Kidney (tissue), 14 donors: ENCODE results near the gene SLC39A1. TPM values are rescaled to one million over a fixed set of nuclear protein-coding genes. Genes with fewer than 3 reads are reported as not detected.

ENCODE experiments used
- DNase-seq, 5 donors: peaks; one replicate each; pipeline ENCODE4 v3.0.0-alpha.2; 2013 to 2020
- FAIRE-seq: peaks from 2 replicates; lab custom pipeline; 2012; peaks lifted over from hg19 to GRCh38; lab: Jason Lieb, UNC
- H3K27ac ChIP-seq, 2 donors: one replicate each; pipeline ENCODE4 v1.7.0; 2013; ENCODE audit warnings: low read depth in 2 of 2, low read length in 2 of 2, inconsistent platforms in 1 of 2
- H3K27me3 ChIP-seq: one replicate; pipeline ENCODE4 v1.7.1; 2013; ENCODE audit warnings: low read length, inconsistent platforms; ENCODE audit not compliant: control insufficient read depth, insufficient read depth
- H3K36me3 ChIP-seq, 3 donors: one replicate each; pipeline versions ENCODE4 v1.7.0 to v1.7.1; 2013; ENCODE audit warnings: low read length in 3 of 3, control low read depth in 1 of 3, inconsistent platforms in 1 of 3; ENCODE audit not compliant: insufficient read depth in 3 of 3, control insufficient read depth in 2 of 3
- H3K4me1 ChIP-seq, 3 donors: one replicate each; pipeline versions ENCODE4 v1.7.0 to v1.7.1; 2013; ENCODE audit warnings: low read length in 3 of 3, inconsistent platforms in 1 of 3, low read depth in 1 of 3; ENCODE audit not compliant: control insufficient read depth in 2 of 3, insufficient read depth in 2 of 3
- H3K4me3 ChIP-seq, 3 donors: one replicate each; pipeline versions ENCODE4 v1.7.0 to v1.8.1; 2013; ENCODE audit warnings: low read length in 3 of 3, control low read depth in 1 of 3, inconsistent platforms in 1 of 3
- H3K9ac ChIP-seq, 3 donors: one replicate each; pipeline versions ENCODE4 v1.7.0 to v1.7.1; 2013; ENCODE audit warnings: low read length in 3 of 3, control low read depth in 1 of 3, inconsistent platforms in 1 of 3
- H3K9me3 ChIP-seq, 3 donors: one replicate each; pipeline versions ENCODE4 v1.7.0 to v1.7.1; 2013; ENCODE audit warnings: low read length in 3 of 3, control low read depth in 1 of 3, inconsistent platforms in 1 of 3; ENCODE audit not compliant: control insufficient read depth in 2 of 3, insufficient read depth in 1 of 3
- intact Hi-C: fragments of 100-400 bp; cut with DNase I; formaldehyde crosslinking; loops from one replicate; pipeline ENCODE4 v1.11.1; 2022
- polyA plus RNA-seq: library from polyadenylated mRNA; stranded (reverse); fragments of 350-450 nt; fragmentation: Illumina TruSeq; extraction: RNeasy Lipid Tissue Mini Kit (QIAGEN cat#74804); gene quantifications from one replicate; pipeline ENCODE4 v1.2.3, GENCODE V29; 2014; ENCODE audit warnings: low read depth, low replicate concordance; ENCODE audit not compliant: insufficient read depth
- total RNA-seq: library from RNA; stranded (reverse); fragmentation: NEBNext Ultra II Directional; extraction: Animal tissue kit (Norgen Biotek cat#: 25700); gene quantifications from one replicate; pipeline ENCODE4 v1.2.1, GENCODE V29; 2021
- TF ChIP-seq, protein P1 (sequence below): IDR thresholded peaks from 3 replicates; pipeline ENCODE4 v1.5.1; 2012; ENCODE audit warnings: mild to moderate bottlenecking, moderate library complexity, borderline replicate concordance; ENCODE audit not compliant: insufficient read depth; ENCODE audit errors: extremely low read depth
- donor health status: control.
- donor health status: control.
- donor health status: control.
- donor health status: control.
- donor health status: control.
- donor health status: DM: yes; HTN: yes; CAD: no.
- donor health status: Normal renal cell carcinoma (clear cell type).

SLC39A1 gene
- total and polyA plus RNA-seq, 2 donors from 2014 or later: 106 to 125 TPM

DNA sequence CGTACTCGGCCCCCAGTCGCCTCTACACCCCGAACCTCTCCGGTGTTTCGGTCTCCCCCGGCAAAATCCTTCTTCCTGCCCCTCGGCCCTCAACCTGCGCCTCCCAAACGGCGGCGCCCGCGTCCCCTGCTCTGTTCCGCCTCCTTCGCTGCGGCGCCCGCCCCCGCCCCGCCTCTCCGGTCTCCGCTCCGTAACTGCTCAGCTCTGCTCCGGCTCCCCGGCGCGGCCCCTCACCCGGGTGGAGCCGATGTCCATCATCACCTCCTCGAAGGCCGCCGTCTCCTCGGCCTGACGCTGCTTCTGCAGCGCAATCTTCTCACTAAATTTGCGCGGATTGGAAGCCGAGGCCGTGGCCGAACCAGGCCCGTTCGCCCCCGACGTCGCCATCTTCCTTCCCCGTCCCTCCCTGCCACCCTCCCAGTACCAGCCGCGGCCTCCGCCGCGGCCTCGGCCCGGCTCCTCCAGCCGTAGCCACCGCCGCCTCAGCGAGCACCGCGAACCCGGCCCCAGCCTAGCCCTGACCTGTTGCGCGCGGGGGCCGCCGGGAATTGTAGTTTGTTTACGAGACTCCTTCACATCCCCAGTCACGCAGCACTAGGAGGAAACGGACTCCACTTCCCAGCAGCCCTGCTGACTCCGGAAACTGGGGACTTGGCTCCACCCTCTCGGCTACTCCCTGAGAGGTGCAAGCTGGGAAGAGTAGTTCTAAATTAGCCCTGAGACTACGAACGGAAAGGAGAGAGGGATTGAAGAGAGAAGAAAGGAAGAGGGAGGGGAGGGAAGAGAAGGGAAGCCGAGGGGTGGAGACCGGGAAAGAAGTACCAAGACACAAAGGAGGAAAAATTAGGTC lies 5.0 kb downstream of the SLC39A1 start, which contains the start of gene CRTC2:
TSS of gene CRTC2 (minus strand) at position 502 of the 850 bp plus-strand sequence. CDS start at position 387, 115 bp downstream.
- Histone ChIP-seq H3K4me3 (peak within 1 kb of the TSS; percentile 69 to 94 (median 85)), H3K27ac (peak within 1 kb of the TSS; percentile 85 to 90), H3K27me3 (no peaks in the 10 kb centered on the region), H3K9me3 (no peaks in the 10 kb centered on the region), H3K36me3 (peaks cover 0 to 16% (median 6%) of the 10 kb centered on the region in 3 donors), H3K4me1 (peaks cover 0 to 38% (median 24%) of the 10 kb centered on the region in 3 donors), H3K9ac (peak within 1 kb of the TSS; percentile 56 to 99 (median 88))
- FAIRE-seq (peak; percentile 86), DNase-seq (peak; percentile 99 to 100 (median 99))
- TF ChIP-seq, protein P1, sequence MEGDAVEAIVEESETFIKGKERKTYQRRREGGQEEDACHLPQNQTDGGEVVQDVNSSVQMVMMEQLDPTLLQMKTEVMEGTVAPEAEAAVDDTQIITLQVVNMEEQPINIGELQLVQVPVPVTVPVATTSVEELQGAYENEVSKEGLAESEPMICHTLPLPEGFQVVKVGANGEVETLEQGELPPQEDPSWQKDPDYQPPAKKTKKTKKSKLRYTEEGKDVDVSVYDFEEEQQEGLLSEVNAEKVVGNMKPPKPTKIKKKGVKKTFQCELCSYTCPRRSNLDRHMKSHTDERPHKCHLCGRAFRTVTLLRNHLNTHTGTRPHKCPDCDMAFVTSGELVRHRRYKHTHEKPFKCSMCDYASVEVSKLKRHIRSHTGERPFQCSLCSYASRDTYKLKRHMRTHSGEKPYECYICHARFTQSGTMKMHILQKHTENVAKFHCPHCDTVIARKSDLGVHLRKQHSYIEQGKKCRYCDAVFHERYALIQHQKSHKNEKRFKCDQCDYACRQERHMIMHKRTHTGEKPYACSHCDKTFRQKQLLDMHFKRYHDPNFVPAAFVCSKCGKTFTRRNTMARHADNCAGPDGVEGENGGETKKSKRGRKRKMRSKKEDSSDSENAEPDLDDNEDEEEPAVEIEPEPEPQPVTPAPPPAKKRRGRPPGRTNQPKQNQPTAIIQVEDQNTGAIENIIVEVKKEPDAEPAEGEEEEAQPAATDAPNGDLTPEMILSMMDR: no peak
- intact Hi-C loops: no loop called here

DNA sequence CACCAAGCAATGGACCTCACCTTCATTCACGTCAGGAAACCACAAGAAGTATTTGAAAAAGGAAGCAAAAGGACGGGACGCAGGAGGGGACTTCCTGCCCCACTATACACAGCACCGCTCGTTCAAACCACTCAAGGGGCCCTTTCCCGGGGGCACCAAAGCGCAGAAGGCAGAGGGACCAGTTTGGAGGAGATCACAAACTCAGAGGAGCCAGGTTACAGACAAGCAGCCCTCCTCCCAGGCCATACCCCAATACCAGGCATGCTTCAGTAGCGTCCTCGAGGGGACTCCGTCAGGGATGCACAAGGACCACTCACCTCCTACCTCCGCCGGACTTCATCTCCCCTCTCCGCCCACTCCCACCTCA lies 5.6 kb downstream of the SLC39A1 start:
- H3K9ac ChIP-seq: peak overlapping the region; percentile 56 to 99 (median 88)
- H3K27me3 ChIP-seq: no peaks in the 10 kb centered on the region
- TF ChIP-seq, protein P1: no peak
- DNase-seq: peak in 1 of 5 donors; percentile 57
- H3K36me3 ChIP-seq: peaks cover 0 to 17% (median 9%) of the 10 kb centered on the region in 3 donors
- H3K27ac ChIP-seq: peak overlapping the region; percentile 85 to 90
- intact Hi-C loops: no loop called here
- FAIRE-seq: no peak
- peak overlapping the region; percentile 69 to 94 (median 85) for H3K4me3 ChIP-seq
- no peaks in the 10 kb centered on the region for H3K9me3 ChIP-seq
- peaks cover 0 to 34% (median 24%) of the 10 kb centered on the region in 3 donors for H3K4me1 ChIP-seq

DNA sequence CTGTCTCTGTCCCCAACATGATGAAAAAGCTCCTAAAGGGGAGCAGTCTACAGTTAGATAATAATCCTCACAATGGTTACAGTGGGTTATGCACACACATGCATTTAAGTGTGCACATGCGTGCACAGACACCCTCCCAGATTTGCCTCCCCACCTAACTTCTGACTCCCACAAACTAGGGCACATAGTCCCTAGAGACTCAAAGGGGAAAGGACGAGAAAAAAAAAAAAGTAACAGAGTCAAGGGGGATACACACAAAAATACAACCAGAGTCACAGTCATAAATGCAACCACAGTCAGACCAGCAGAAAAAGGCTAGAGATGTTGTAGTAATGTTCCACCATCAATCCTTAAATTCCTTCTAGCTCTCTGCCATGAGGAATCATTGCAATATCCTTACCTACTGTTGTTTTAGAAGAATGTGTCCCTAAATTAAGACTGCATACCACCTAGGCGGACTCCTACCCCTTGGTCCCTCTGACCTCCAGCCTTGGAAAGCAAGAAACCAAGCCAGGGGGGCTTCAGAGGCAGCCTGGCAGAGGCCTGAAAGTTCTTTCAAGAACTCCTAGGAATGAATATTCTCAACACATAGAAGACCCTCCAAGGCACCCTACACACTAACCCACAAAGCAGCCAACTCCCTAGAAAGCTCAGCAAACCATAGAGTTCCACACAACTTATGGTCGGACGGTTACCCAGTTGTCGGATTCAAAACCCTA lies 6.2 kb downstream of the SLC39A1 start:
- Histone ChIP-seq H3K4me1 (peaks cover 0 to 29% (median 18%) of the 10 kb centered on the region in 3 donors), H3K27ac (no peak overlapping the region), H3K4me3 (peak overlapping the region; percentile 69 to 94 (median 85)), H3K9ac (peak overlapping the region; percentile 56 to 99 (median 88)), H3K9me3 (no peaks in the 10 kb centered on the region), H3K27me3 (no peaks in the 10 kb centered on the region), H3K36me3 (peaks cover 0 to 22% (median 14%) of the 10 kb centered on the region in 3 donors)
- no peak for FAIRE-seq
- DNase-seq: peak in 1 of 5 donors; percentile 13
- TF ChIP-seq, protein P1: no peak
- intact Hi-C loops: no loop called here
